A549 (cell line): ENCODE results near the gene VIPAS39.

ENCODE experiments used
- CTCF ChIP-seq: fragments of >200 bp; sonication (Bioruptor Twin); formaldehyde crosslinking; IDR thresholded peaks from 3 replicates; pipeline ENCODE4 v1.5.1; 2016
- ESRRA ChIP-seq: fragments of 150-350 bp; IDR thresholded peaks from 2 replicates; pipeline ENCODE4 v1.6.1; 2014; ENCODE audit warnings: mild to moderate bottlenecking, low read length, borderline replicate concordance
- FOSL2 ChIP-seq, 2 experiments: fragments of 450-650 bp in 1 of 2; fragments of >200 bp in 1 of 2; sonication (Bioruptor Twin) in 1 of 2; formaldehyde crosslinking; IDR thresholded peaks; 2 replicates each; pipeline versions ENCODE4 v1.5.0 to v1.6.1; 2016 to 2020; ENCODE audit warnings: mild to moderate bottlenecking in 1 of 2, moderate library complexity in 1 of 2
- HOXA7 ChIP-seq: fragments of 250-450 bp; sonication (Bioruptor Pico); IDR thresholded peaks from 2 replicates; pipeline ENCODE4 v1.5.0; 2020; ENCODE audit warnings: mild to moderate bottlenecking, moderate library complexity
- MAX ChIP-seq: IDR thresholded peaks from 2 replicates; pipeline ENCODE4 v1.6.1; 2012
- MYC ChIP-seq: IDR thresholded peaks from 2 replicates; pipeline ENCODE4 v1.6.1; 2012; ENCODE audit warnings: mild to moderate bottlenecking, inconsistent platforms, low read length, improper control_type of control experiment, borderline replicate concordance
- POLR2A ChIP-seq: IDR thresholded peaks from 2 replicates; pipeline ENCODE4 v1.6.1; 2012; ENCODE audit warnings: mild to moderate bottlenecking, low read length
- RAD21 ChIP-seq, 2 experiments: fragments of >200 bp in 1 of 2; sonication (Bioruptor Twin) in 1 of 2; formaldehyde crosslinking in 1 of 2; IDR thresholded peaks in 1 of 2; conservative IDR thresholded peaks in 1 of 2; 2 replicates in 1 of 2; 3 replicates in 1 of 2; pipeline ENCODE4 v1.6.1; 2012 to 2018; ENCODE audit warnings: inconsistent platforms in 1 of 2
- RCOR1 ChIP-seq: fragments of 150-350 bp; IDR thresholded peaks from 2 replicates; pipeline ENCODE4 v1.6.1; 2014; ENCODE audit warnings: antibody characterized with exemption, low read length, low read depth
- REST ChIP-seq: fragments of 200-600 bp; sonication (generic); IDR thresholded peaks from 2 replicates; pipeline ENCODE4 v1.6.1; 2016; ENCODE audit warnings: antibody characterized with exemption, mild to moderate bottlenecking, moderate library complexity
- RNF2 ChIP-seq: fragments of 200-600 bp; sonication (generic); IDR thresholded peaks from 2 replicates; pipeline ENCODE4 v1.6.1; 2016; ENCODE audit warnings: low read depth, mild to moderate bottlenecking, antibody characterized with exemption, moderate library complexity, borderline replicate concordance
- ZFP36 ChIP-seq: fragments of 450-650 bp; IDR thresholded peaks from 2 replicates; pipeline ENCODE4 v1.6.1; 2014; ENCODE audit warnings: borderline replicate concordance; ENCODE audit not compliant: partially characterized antibody
- TF ChIP-seq, protein P1 (sequence below): fragments of 450-650 bp; IDR thresholded peaks from 2 replicates; pipeline ENCODE4 v1.6.1; 2014; ENCODE audit warnings: antibody characterized with exemption

DNA sequence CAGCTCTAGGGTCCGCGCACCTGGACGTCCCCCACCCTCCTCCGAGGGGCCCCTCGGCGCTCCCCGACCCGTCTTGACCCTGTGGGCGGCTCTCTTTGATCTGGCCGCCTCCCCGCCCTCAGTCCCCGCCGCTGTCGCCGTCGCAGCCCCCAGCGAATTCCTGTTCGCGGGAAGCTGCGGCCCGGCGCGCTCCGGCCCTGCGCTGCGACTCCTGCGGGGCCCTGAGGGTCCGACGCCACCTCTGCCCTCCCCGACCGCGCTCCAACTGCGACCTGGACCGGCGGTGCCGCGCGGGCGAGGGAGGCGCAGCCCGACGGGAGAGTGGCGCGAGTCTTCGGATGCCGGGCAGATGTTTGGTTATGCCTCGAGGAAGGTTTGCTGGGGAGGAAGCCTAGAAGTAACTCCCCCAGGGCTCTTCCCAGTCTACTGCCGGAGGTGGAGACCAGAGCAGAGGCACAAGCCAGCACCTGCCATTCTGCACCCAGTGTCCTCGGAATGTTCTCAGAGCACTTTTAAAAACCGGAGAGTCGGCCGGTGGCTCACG lies 41.7 kb upstream of the VIPAS39 start:
- TF ChIP-seq REST (no peak), ESRRA (no peak), MYC (no peak), RNF2 (no peak), CTCF (no peak), HOXA7 (CRISPR knock-in tag) (no peak), POLR2A (no peak), MAX (no peak), ZFP36 (no peak), RCOR1 (no peak), RAD21 (conservative IDR thresholded peaks at IDR 0.05 in 1 of 2, IDR thresholded peaks at IDR 0.05 in 1 of 2) (no peak), FOSL2 (IDR thresholded peaks at IDR 0.05) (no peak), FOSL2 (CRISPR knock-in tag; IDR thresholded peaks at IDR 0.05) (no peak)
- TF ChIP-seq, protein P1, sequence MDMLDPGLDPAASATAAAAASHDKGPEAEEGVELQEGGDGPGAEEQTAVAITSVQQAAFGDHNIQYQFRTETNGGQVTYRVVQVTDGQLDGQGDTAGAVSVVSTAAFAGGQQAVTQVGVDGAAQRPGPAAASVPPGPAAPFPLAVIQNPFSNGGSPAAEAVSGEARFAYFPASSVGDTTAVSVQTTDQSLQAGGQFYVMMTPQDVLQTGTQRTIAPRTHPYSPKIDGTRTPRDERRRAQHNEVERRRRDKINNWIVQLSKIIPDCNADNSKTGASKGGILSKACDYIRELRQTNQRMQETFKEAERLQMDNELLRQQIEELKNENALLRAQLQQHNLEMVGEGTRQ, result no peak
